Measurements from ENCODE around the gene MACROH2A2.

DNA sequence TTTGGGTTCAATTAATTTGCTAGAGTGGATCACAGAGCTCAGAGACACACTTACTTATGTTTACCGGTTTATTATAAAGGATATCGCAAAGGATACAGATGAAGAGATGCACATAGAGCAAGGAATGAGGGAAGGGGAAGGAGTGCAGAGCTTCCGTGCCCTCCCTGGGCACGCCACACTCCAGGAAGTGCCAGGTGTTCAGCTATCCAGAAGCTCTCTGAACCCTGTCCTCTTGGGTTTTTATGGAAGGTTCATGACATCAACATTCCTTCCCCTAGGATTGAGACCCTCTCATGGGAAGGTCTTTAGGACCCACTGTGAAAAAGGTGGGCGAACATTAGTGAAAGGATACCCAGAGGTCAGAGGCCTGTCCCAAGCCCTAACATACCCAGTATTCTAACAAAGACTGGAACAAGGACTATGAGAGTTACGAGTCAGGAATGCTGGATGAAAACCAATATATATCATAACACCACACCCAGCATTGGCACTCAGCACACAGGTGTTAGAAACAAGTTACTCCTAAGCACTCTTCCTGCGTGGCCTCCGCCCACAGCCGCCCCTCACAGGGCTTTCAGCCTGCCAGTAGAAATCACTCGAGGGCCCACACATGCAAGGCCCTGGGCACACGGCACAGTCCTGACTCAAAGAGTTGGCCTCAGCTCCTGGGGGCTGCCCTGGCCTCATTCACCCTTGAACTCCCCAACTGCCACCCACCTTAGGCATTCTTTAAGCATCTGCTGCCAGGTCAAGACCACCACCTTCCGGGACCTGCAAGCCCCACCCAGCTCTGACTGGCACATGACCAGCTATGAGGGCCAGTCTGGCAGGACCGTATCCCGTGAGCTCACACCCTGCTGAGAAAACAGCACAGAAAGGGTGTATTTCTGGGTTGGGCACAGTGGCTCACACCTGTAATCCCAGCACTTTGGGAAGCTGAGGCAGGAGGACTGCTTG is 85.6 kb downstream of the MACROH2A2 start:
- TF ChIP-seq, protein P1, sequence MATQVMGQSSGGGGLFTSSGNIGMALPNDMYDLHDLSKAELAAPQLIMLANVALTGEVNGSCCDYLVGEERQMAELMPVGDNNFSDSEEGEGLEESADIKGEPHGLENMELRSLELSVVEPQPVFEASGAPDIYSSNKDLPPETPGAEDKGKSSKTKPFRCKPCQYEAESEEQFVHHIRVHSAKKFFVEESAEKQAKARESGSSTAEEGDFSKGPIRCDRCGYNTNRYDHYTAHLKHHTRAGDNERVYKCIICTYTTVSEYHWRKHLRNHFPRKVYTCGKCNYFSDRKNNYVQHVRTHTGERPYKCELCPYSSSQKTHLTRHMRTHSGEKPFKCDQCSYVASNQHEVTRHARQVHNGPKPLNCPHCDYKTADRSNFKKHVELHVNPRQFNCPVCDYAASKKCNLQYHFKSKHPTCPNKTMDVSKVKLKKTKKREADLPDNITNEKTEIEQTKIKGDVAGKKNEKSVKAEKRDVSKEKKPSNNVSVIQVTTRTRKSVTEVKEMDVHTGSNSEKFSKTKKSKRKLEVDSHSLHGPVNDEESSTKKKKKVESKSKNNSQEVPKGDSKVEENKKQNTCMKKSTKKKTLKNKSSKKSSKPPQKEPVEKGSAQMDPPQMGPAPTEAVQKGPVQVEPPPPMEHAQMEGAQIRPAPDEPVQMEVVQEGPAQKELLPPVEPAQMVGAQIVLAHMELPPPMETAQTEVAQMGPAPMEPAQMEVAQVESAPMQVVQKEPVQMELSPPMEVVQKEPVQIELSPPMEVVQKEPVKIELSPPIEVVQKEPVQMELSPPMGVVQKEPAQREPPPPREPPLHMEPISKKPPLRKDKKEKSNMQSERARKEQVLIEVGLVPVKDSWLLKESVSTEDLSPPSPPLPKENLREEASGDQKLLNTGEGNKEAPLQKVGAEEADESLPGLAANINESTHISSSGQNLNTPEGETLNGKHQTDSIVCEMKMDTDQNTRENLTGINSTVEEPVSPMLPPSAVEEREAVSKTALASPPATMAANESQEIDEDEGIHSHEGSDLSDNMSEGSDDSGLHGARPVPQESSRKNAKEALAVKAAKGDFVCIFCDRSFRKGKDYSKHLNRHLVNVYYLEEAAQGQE (IDR thresholded peaks at IDR 0.05; ENCODE audit: insufficient replicate concordance, low read depth) = no peak
- no peak for TF ChIP-seq POLR2AphosphoS5 (IDR thresholded peaks at IDR 0.05; ENCODE audit: low read depth)
- TF ChIP-seq, protein P2, sequence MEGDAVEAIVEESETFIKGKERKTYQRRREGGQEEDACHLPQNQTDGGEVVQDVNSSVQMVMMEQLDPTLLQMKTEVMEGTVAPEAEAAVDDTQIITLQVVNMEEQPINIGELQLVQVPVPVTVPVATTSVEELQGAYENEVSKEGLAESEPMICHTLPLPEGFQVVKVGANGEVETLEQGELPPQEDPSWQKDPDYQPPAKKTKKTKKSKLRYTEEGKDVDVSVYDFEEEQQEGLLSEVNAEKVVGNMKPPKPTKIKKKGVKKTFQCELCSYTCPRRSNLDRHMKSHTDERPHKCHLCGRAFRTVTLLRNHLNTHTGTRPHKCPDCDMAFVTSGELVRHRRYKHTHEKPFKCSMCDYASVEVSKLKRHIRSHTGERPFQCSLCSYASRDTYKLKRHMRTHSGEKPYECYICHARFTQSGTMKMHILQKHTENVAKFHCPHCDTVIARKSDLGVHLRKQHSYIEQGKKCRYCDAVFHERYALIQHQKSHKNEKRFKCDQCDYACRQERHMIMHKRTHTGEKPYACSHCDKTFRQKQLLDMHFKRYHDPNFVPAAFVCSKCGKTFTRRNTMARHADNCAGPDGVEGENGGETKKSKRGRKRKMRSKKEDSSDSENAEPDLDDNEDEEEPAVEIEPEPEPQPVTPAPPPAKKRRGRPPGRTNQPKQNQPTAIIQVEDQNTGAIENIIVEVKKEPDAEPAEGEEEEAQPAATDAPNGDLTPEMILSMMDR (IDR thresholded peaks at IDR 0.05; ENCODE audit: insufficient read depth, low read length) = no peak
